Fibroblast of lung (primary cell): ENCODE data around the gene MOB1B.
"Not testable (repeated sequence)": the region's sequence is repeated elsewhere in the genome, so short reads cannot be mapped to it uniquely, and the experiment has no call there.

Experiments used
- EZH2 ChIP-seq: IDR thresholded peaks from 2 replicates; pipeline ENCODE4 v1.5.1; 2012; ENCODE audit warnings: low read length, control low read depth, mild to moderate bottlenecking; ENCODE audit errors: missing control alignments
- TF ChIP-seq, protein P1 (sequence below), 2 donors: IDR thresholded peaks in 1 of 2; conservative IDR thresholded peaks in 1 of 2; 1 replicate in 1 of 2; 2 replicates in 1 of 2; pipeline ENCODE4 v1.5.1; 2011 to 2012; ENCODE audit warnings: low read length in 2 of 2, control low read depth in 1 of 2, inconsistent platforms in 1 of 2, low read depth in 1 of 2, mild to moderate bottlenecking in 1 of 2

DNA sequence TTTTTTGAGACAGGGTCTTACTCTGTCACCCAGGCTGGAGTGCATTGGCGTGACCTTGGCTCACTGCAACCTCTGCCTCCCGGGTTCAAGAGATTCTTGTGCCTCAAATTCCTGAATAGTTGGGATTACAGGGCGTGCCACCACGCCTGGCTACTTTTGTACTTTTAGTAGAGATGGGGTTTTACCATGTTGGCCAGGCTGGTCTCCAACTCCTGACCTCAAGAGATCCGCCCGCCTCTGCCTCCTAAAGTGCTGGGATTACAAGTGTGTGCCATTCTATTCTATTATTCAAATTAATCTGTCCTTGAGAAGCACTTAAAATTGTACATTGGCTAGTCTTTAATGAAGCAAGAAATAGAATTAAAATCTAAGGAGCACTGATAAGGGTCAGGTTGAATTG, 3.6 kb upstream of the MOB1B start:
- TF ChIP-seq, protein P1, sequence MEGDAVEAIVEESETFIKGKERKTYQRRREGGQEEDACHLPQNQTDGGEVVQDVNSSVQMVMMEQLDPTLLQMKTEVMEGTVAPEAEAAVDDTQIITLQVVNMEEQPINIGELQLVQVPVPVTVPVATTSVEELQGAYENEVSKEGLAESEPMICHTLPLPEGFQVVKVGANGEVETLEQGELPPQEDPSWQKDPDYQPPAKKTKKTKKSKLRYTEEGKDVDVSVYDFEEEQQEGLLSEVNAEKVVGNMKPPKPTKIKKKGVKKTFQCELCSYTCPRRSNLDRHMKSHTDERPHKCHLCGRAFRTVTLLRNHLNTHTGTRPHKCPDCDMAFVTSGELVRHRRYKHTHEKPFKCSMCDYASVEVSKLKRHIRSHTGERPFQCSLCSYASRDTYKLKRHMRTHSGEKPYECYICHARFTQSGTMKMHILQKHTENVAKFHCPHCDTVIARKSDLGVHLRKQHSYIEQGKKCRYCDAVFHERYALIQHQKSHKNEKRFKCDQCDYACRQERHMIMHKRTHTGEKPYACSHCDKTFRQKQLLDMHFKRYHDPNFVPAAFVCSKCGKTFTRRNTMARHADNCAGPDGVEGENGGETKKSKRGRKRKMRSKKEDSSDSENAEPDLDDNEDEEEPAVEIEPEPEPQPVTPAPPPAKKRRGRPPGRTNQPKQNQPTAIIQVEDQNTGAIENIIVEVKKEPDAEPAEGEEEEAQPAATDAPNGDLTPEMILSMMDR (conservative IDR thresholded peaks at IDR 0.05 in 1 of 2, IDR thresholded peaks at IDR 0.05 in 1 of 2; ENCODE audit: low read depth in 1 of 2, low read length in 2 of 2): not testable (repeated sequence)
- not testable (repeated sequence) for TF ChIP-seq EZH2
